ENCODE measurements around the gene ISY1. TPM values are rescaled to one million over a fixed set of nuclear protein-coding genes. Genes with fewer than 3 reads are reported as not detected.
A peak's percentile ranks its signal among the peaks of the same experiment; 100 is the strongest.
"Not testable (repeated sequence)": the region's sequence is repeated elsewhere in the genome, so short reads cannot be mapped to it uniquely, and the experiment has no call there.

ISY1 gene
- polyA plus RNA-seq, 3 donors from 2014 or later = 91.1 to 107 (median 103) TPM

- Mint-ChIP-seq H3K4me3 (no peak overlapping the region), H3K27me3 (ENCODE audit: low read depth in 3 of 3) (peaks cover 0 to 5% (median 0%) of the 10 kb centered on the region in 3 donors), H3K27ac (peak overlapping the region in 2 of 6 donors; percentile 32 to 67)
These were observed 53.8 kb downstream of the ISY1 start for GRCh38 chr3:129106866-129107565.

GRCh38 chr3:129106320-129106719, 54.5 kb downstream of the ISY1 start:
- no peak overlapping the region for H3K4me3 Mint-ChIP-seq
- peaks cover 5 to 17% (median 9%) of the 10 kb centered on the region in 3 donors for H3K36me3 Mint-ChIP-seq
- peaks cover 57 to 74% of the 10 kb centered on the region in 2 donors for H3K4me1 Mint-ChIP-seq
- DNase-seq = no peak
- peaks cover 0 to 5% (median 2%) of the 10 kb centered on the region in 3 donors for H3K27me3 Mint-ChIP-seq (ENCODE audit: low read depth in 3 of 3)
- peak overlapping the region in 4 of 6 donors; percentile 28 to 48 (median 43) for H3K27ac Mint-ChIP-seq
- H3K9me3 Mint-ChIP-seq = no peaks in the 10 kb centered on the region

More at GRCh38 chr3:129106866-129107565, 53.8 kb downstream of the ISY1 start:
- Mint-ChIP-seq H3K36me3 (peaks cover 5 to 20% (median 9%) of the 10 kb centered on the region in 3 donors), H3K9me3 (no peaks in the 10 kb centered on the region), H3K4me1 (peaks cover 53 to 71% of the 10 kb centered on the region in 2 donors)
- DNase-seq = no peak

- H3K4me1 Mint-ChIP-seq = peaks cover 61 to 73% of the 10 kb centered on the region in 2 donors
- DNase-seq = no peak
- no peaks in the 10 kb centered on the region for H3K9me3 Mint-ChIP-seq
- no peak overlapping the region for H3K4me3 Mint-ChIP-seq
- peaks cover 0 to 5% (median 2%) of the 10 kb centered on the region in 3 donors for H3K27me3 Mint-ChIP-seq (ENCODE audit: low read depth in 3 of 3)
- peaks cover 5 to 17% (median 9%) of the 10 kb centered on the region in 3 donors for H3K36me3 Mint-ChIP-seq
- H3K27ac Mint-ChIP-seq = peak overlapping the region in 2 of 6 donors; percentile 11 to 48
These were observed 55.0 kb downstream of the ISY1 start for GRCh38 chr3:129105862-129106261.

- Mint-ChIP-seq H3K36me3 (peaks cover 0 to 6% (median 4%) of the 10 kb centered on the region in 3 donors), H3K4me1 (peaks cover 60 to 72% of the 10 kb centered on the region in 2 donors), H3K27me3 (ENCODE audit: low read depth in 3 of 3) (peaks cover 0 to 5% (median 2%) of the 10 kb centered on the region in 3 donors), H3K9me3 (no peaks in the 10 kb centered on the region), H3K4me3 (no peak overlapping the region), H3K27ac (peak overlapping the region in 4 of 6 donors; percentile 0 to 42 (median 22))
- DNase-seq = no peak
These were observed 56.3 kb downstream of the ISY1 start for GRCh38 chr3:129104498-129105079.

GRCh38 chr3:129104051-129104450, 56.8 kb downstream of the ISY1 start:
- Mint-ChIP-seq H3K36me3 (peaks cover 0 to 6% (median 4%) of the 10 kb centered on the region in 3 donors), H3K9me3 (no peaks in the 10 kb centered on the region), H3K4me1 (peaks cover 61 to 75% of the 10 kb centered on the region in 2 donors), H3K4me3 (no peak overlapping the region), H3K27ac (peak overlapping the region in 3 of 6 donors; percentile 24 to 37 (median 29)), H3K27me3 (ENCODE audit: low read depth in 3 of 3) (peaks cover 0 to 5% (median 2%) of the 10 kb centered on the region in 3 donors)
- DNase-seq = no peak

GRCh38 chr3:129103296-129103695, 57.6 kb downstream of the ISY1 start:
- Mint-ChIP-seq H3K4me3 (no peak overlapping the region), H3K4me1 (peaks cover 61 to 74% of the 10 kb centered on the region in 2 donors), H3K27ac (peak overlapping the region in 5 of 6 donors; percentile 17 to 77 (median 46)), H3K36me3 (peaks cover 2 to 6% (median 2%) of the 10 kb centered on the region in 3 donors), H3K27me3 (ENCODE audit: low read depth in 3 of 3) (peaks cover 0 to 5% (median 2%) of the 10 kb centered on the region in 3 donors), H3K9me3 (no peaks in the 10 kb centered on the region)
- DNase-seq = no peak

- no peak overlapping the region for H3K4me3 Mint-ChIP-seq
- peaks cover 62 to 75% of the 10 kb centered on the region in 2 donors for H3K4me1 Mint-ChIP-seq
- peak overlapping the region in 4 of 6 donors; percentile 7 to 82 (median 35) for H3K27ac Mint-ChIP-seq
- no peak for DNase-seq
- H3K36me3 Mint-ChIP-seq = peaks cover 4 to 11% (median 8%) of the 10 kb centered on the region in 3 donors
- no peaks in the 10 kb centered on the region for H3K9me3 Mint-ChIP-seq
- peaks cover under 1 to 3% (median 2%) of the 10 kb centered on the region in 3 donors for H3K27me3 Mint-ChIP-seq (ENCODE audit: low read depth in 3 of 3)
These were observed 59.3 kb downstream of the ISY1 start for GRCh38 chr3:129101370-129102138.

GRCh38 chr3:129100274-129100673, 60.6 kb downstream of the ISY1 start:
- Mint-ChIP-seq H3K27me3 (ENCODE audit: low read depth in 3 of 3) (peaks cover 1 to 3% (median 2%) of the 10 kb centered on the region in 3 donors), H3K4me3 (no peak overlapping the region)

GRCh38 chr3:129095285-129095684, 65.6 kb downstream of the ISY1 start:
- Mint-ChIP-seq H3K27me3 (ENCODE audit: low read depth in 3 of 3) (peaks cover 0 to 3% (median 2%) of the 10 kb centered on the region in 3 donors), H3K36me3 (peaks cover 9 to 15% (median 12%) of the 10 kb centered on the region in 3 donors), H3K4me1 (peaks cover 27 to 38% of the 10 kb centered on the region in 2 donors), H3K27ac (no peak overlapping the region), H3K4me3 (no peak overlapping the region), H3K9me3 (no peaks in the 10 kb centered on the region)
- no peak for DNase-seq

More at GRCh38 chr3:129100274-129100673, 60.6 kb downstream of the ISY1 start:
- Mint-ChIP-seq H3K36me3 (peaks cover 4 to 11% (median 11%) of the 10 kb centered on the region in 3 donors), H3K9me3 (no peaks in the 10 kb centered on the region), H3K4me1 (peaks cover 60 to 76% of the 10 kb centered on the region in 2 donors), H3K27ac (peak overlapping the region in 4 of 6 donors; percentile 28 to 58 (median 47))
- DNase-seq = no peak

- H3K27ac Mint-ChIP-seq; H3K4me3 Mint-ChIP-seq; DNase-seq; H3K36me3 Mint-ChIP-seq; H3K27me3 Mint-ChIP-seq (ENCODE audit: low read depth in 3 of 3); H3K4me1 Mint-ChIP-seq; H3K9me3 Mint-ChIP-seq: not testable (repeated sequence)
These were observed 72.6 kb downstream of the ISY1 start for GRCh38 chr3:129088312-129088711.

- H3K4me3 Mint-ChIP-seq, H3K27ac Mint-ChIP-seq: not testable (repeated sequence)
- DNase-seq = peak; percentile 21 to 27 (median 22)
These were observed 73.0 kb downstream of the ISY1 start for GRCh38 chr3:129087904-129088303.

GRCh38 chr3:129087138-129087702, 73.6 kb downstream of the ISY1 start:
- Mint-ChIP-seq H3K27me3 (ENCODE audit: low read depth in 3 of 3) (peaks cover 0 to 3% (median 2%) of the 10 kb centered on the region in 3 donors), H3K4me3 (no peak overlapping the region), H3K4me1 (no peaks in the 10 kb centered on the region), H3K9me3 (no peaks in the 10 kb centered on the region), H3K27ac (no peak overlapping the region), H3K36me3 (peaks cover 3% of the 10 kb centered on the region in 3 donors)
- DNase-seq = no peak

More at GRCh38 chr3:129087904-129088303, 73.0 kb downstream of the ISY1 start:
- H3K4me1 Mint-ChIP-seq; H3K36me3 Mint-ChIP-seq; H3K27me3 Mint-ChIP-seq (ENCODE audit: low read depth in 3 of 3); H3K9me3 Mint-ChIP-seq: not testable (repeated sequence)

GRCh38 chr3:129085818-129086217, 75.0 kb downstream of the ISY1 start:
- no peak for DNase-seq
- Mint-ChIP-seq H3K36me3 (no peaks in the 10 kb centered on the region), H3K4me1 (peaks cover 0 to 2% of the 10 kb centered on the region in 2 donors), H3K9me3 (no peaks in the 10 kb centered on the region), H3K27me3 (ENCODE audit: low read depth in 3 of 3) (peaks cover 0 to 3% (median 2%) of the 10 kb centered on the region in 3 donors), H3K4me3 (no peak overlapping the region), H3K27ac (peak overlapping the region in 1 of 6 donors; percentile 27)

All from immature natural killer cell (primary cell).